GM19324 (cell line): ENCODE data around the gene PALD1.

ENCODE experiments used
- ATAC-seq: cut with Tn5 transposase; IDR thresholded peaks from one replicate; pipeline ENCODE4 v1.9.1; 2021; ENCODE audit warnings: mild to moderate bottlenecking, moderate library complexity; ENCODE audit not compliant: unreplicated experiment, low FRiP score

PALD1 gene

GRCh38 chr10:70551466-70551865, 72.9 kb downstream of the PALD1 start:
- ATAC-seq: no peak

- no peak for ATAC-seq
Measured at GRCh38 chr10:70551971-70552422, 73.4 kb downstream of the PALD1 start.

- no peak for ATAC-seq
Measured at GRCh38 chr10:70552586-70552985, 74.0 kb downstream of the PALD1 start.

GRCh38 chr10:70555371-70555770, 76.8 kb downstream of the PALD1 start:
- ATAC-seq: no peak

- ATAC-seq: no peak
Measured at GRCh38 chr10:70557086-70557845, 78.7 kb downstream of the PALD1 start.

- ATAC-seq: no peak
Measured at GRCh38 chr10:70557876-70558275, 79.3 kb downstream of the PALD1 start.

- ATAC-seq: no peak
Measured at GRCh38 chr10:70558295-70558694, 79.7 kb downstream of the PALD1 start.

GRCh38 chr10:70558871-70559810, 80.6 kb downstream of the PALD1 start:
- ATAC-seq: no peak

- no peak for ATAC-seq
Measured at GRCh38 chr10:70559861-70560260, 81.3 kb downstream of the PALD1 start.

GRCh38 chr10:70560511-70560941, 82.0 kb downstream of the PALD1 start:
- ATAC-seq: no peak

- no peak for ATAC-seq
Measured at GRCh38 chr10:70561070-70561469, 82.5 kb downstream of the PALD1 start.

GRCh38 chr10:70561558-70561957, 83.0 kb downstream of the PALD1 start:
- ATAC-seq: no peak

GRCh38 chr10:70562036-70562755, 83.6 kb downstream of the PALD1 start:
- ATAC-seq: no peak

- ATAC-seq: no peak
Measured at GRCh38 chr10:70563230-70563629, 84.7 kb downstream of the PALD1 start.

GRCh38 chr10:70564113-70564725, 85.7 kb downstream of the PALD1 start:
- no peak for ATAC-seq

GRCh38 chr10:70564901-70565351, 86.4 kb downstream of the PALD1 start:
- no peak for ATAC-seq

GRCh38 chr10:70565556-70566514, 87.3 kb downstream of the PALD1 start:
- no peak for ATAC-seq

GRCh38 chr10:70566515-70567290, 88.1 kb downstream of the PALD1 start:
- no peak for ATAC-seq
